HepG2 (cell line): ENCODE measurements around the gene SFXN5. TPM values are rescaled to one million over a fixed set of nuclear protein-coding genes. Genes with fewer than 3 reads are reported as not detected.
A peak's percentile ranks its signal among the peaks of the same experiment; 100 is the strongest.

ENCODE experiments used
- HNF4A ChIP-seq: sonication (generic); formaldehyde crosslinking; IDR thresholded peaks from 2 replicates; pipeline ENCODE4 v1.4.0; 2020; ENCODE audit warnings: missing genetic modification reagents
- KDM5B ChIP-seq: sonication (generic); formaldehyde crosslinking; IDR thresholded peaks from 2 replicates; pipeline ENCODE4 v1.4.0; 2020; ENCODE audit warnings: missing genetic modification reagents, mild to moderate bottlenecking, borderline replicate concordance
- MAZ ChIP-seq, 2 experiments: sonication (generic) in 1 of 2; formaldehyde crosslinking in 1 of 2; IDR thresholded peaks; 2 replicates each; pipeline versions ENCODE4 v1.5.0 to v1.6.1; 2012 to 2020; ENCODE audit warnings: low read depth in 2 of 2, mild to moderate bottlenecking in 2 of 2, borderline replicate concordance in 1 of 2, improper control_type of control experiment in 1 of 2, low read length in 1 of 2, missing genetic modification reagents in 1 of 2, moderate library complexity in 1 of 2
- MBNL3 ChIP-seq: fragments of 250-450 bp; sonication (Bioruptor Pico); conservative IDR thresholded peaks from 2 replicates; pipeline ENCODE4 v1.8.0; 2022; ENCODE audit warnings: mild to moderate bottlenecking, inconsistent platforms
- RBM22 ChIP-seq: fragments of 200-400 bp; formaldehyde crosslinking; optimal IDR thresholded peaks from 2 replicates; pipeline ENCODE3; 2017; ENCODE audit warnings: mild to moderate bottlenecking, low read length, moderate library complexity
- SCMH1 ChIP-seq: sonication (generic); formaldehyde crosslinking; IDR thresholded peaks from 2 replicates; pipeline ENCODE4 v1.9.0; 2021; ENCODE audit warnings: missing genetic modification reagents, mild to moderate bottlenecking, borderline replicate concordance
- SKI ChIP-seq: fragments of 450-650 bp; IDR thresholded peaks from one replicate; pipeline ENCODE4 v1.6.1; 2018; ENCODE audit warnings: mild to moderate bottlenecking; ENCODE audit not compliant: partially characterized antibody
- TBX2 ChIP-seq: sonication (generic); formaldehyde crosslinking; IDR thresholded peaks from 2 replicates; pipeline ENCODE4 v1.5.0; 2020; ENCODE audit warnings: missing genetic modification reagents, mild to moderate bottlenecking, borderline replicate concordance
- ZNF75D ChIP-seq: sonication (generic); formaldehyde crosslinking; IDR thresholded peaks from 2 replicates; pipeline ENCODE4 v1.8.1; 2023; ENCODE audit warnings: missing genetic modification reagents, mild to moderate bottlenecking, borderline replicate concordance
- polyA plus RNA-seq, 8 experiments: library from polyadenylated mRNA; depleted of rRNA in 3 of 8; stranded (reverse) in 7 of 8; unstranded in 1 of 8; fragments of >200 nt; fragmentation: Illumina TruSeq in 4 of 8; extraction: Trizol in 4 of 8; gene quantifications; 2 replicates each; pipeline versions ENCODE4 v1.2.1 to v1.2.3, GENCODE V29; 2011 to 2016; ENCODE audit warnings: low read depth in 4 of 8, missing spikeins in 1 of 8, mixed read lengths in 1 of 8; ENCODE audit not compliant: insufficient read depth in 1 of 8
- total RNA-seq, 5 experiments: library from RNA; depleted of rRNA; stranded (reverse); fragments of >200 nt; fragmentation: Illumina TruSeq; extraction: Trizol; gene quantifications; 2 replicates each; pipeline ENCODE4 v1.2.3, GENCODE V29; 2016; ENCODE audit warnings: low read depth in 1 of 5
- TF ChIP-seq, protein P1 (sequence below): sonication (generic); formaldehyde crosslinking; IDR thresholded peaks from 2 replicates; pipeline ENCODE4 v1.8.1; 2023; ENCODE audit warnings: mild to moderate bottlenecking, moderate library complexity, missing genetic modification reagents
- TF ChIP-seq, protein P2 (sequence below): sonication (generic); formaldehyde crosslinking; IDR thresholded peaks from 2 replicates; pipeline ENCODE4 v1.4.0; 2020; ENCODE audit warnings: missing genetic modification reagents, borderline replicate concordance
- TF ChIP-seq, protein P3 (sequence below): sonication (generic); formaldehyde crosslinking; IDR thresholded peaks from 2 replicates; pipeline ENCODE4 v1.4.0; 2020; ENCODE audit warnings: missing genetic modification reagents, borderline replicate concordance
- TF ChIP-seq, protein P4 (sequence below): IDR thresholded peaks from 2 replicates; pipeline ENCODE4 v1.6.1; 2018; ENCODE audit warnings: missing genetic modification reagents, mild to moderate bottlenecking, missing compliant biosample characterization
- TF ChIP-seq, protein P5 (sequence below): sonication (generic); formaldehyde crosslinking; IDR thresholded peaks from 2 replicates; pipeline ENCODE4 v1.9.0; 2022; ENCODE audit warnings: low read depth, missing genetic modification reagents

The SFXN5 gene
- total and polyA plus RNA-seq, 2 of the 13 experiments (the other 11 are each of a cell fraction or from before 2014, with no cell fraction given), result 34.9 to 37.4 TPM

DNA sequence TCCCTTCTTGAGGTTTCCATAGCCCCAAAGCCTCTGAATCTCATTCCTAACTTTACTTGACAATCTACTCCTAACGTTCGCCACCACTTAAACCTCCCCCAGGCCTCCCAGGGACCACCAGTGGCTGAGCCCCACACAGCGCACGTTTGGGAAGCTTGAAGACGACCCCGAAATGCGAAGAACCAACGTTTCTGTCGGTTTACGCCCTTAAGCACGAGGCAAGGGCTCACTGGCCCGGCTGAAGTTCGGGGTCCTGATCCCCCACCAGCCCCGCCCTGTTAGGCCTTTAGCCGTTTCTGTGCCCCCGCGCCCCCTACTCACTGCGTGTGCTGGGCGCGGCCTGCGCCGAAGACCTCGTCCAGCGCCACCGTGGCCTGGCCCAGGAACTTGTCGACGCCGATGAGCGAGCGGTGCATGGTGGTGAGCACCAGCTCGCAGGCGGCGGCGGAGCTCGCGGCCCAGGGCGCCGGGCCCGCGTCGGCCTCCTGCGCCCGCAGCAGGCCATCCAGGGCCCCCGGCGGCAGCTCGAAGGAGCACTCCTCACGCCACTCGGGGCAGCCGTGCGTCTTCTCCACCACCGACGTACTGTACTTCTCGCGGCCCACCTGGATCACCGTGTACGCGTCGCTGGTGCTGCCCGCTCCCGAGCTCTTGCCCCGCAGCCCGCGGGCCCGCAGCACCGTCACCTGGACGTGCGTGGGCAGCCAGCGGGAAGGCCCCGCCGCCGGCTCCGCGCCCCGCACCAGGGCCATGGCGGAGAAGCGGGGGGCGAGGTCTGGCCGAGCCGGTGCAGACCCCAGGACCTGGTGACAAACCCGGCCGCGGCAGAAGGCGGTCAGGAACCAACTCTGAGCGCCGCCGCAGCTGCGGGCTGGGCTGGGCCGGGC, 40.8 kb upstream of the SFXN5 start (continued):
- TF ChIP-seq RBM22 (no peak), SCMH1 (no peak), MBNL3 (CRISPR knock-in tag) (no peak), MAZ (IDR thresholded peaks at IDR 0.05; ENCODE audit: borderline replicate concordance, low read depth, low read length) (no peak), MAZ (CRISPR knock-in tag; IDR thresholded peaks at IDR 0.05; ENCODE audit: low read depth) (peak; percentile 54), TBX2 (CRISPR knock-in tag) (peak; percentile 73), KDM5B (CRISPR knock-in tag) (peak; percentile 91), ZNF75D (CRISPR knock-in tag) (no peak), SKI (no peak), HNF4A (CRISPR knock-in tag) (no peak)
- TF ChIP-seq, protein P1, sequence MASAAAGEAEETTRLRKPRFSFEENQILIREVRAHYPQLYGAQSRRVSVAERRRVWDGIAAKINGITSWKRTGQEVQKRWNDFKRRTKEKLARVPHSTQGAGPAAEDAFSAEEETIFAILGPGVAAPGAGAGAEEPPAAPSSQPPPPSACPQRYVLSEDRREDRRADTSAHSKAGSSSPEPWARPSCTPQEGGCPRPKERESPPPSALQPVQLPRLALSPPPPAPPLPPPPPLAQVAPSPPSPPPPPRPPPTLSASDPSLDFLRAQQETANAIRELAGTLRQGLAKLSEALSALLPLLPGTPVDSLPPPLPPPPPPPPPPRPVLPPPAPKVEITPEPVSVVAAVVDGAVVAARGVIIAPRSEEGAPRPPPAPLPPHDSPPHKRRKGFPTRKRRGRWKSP (CRISPR knock-in tag), result peak; percentile 82
- TF ChIP-seq, protein P2, sequence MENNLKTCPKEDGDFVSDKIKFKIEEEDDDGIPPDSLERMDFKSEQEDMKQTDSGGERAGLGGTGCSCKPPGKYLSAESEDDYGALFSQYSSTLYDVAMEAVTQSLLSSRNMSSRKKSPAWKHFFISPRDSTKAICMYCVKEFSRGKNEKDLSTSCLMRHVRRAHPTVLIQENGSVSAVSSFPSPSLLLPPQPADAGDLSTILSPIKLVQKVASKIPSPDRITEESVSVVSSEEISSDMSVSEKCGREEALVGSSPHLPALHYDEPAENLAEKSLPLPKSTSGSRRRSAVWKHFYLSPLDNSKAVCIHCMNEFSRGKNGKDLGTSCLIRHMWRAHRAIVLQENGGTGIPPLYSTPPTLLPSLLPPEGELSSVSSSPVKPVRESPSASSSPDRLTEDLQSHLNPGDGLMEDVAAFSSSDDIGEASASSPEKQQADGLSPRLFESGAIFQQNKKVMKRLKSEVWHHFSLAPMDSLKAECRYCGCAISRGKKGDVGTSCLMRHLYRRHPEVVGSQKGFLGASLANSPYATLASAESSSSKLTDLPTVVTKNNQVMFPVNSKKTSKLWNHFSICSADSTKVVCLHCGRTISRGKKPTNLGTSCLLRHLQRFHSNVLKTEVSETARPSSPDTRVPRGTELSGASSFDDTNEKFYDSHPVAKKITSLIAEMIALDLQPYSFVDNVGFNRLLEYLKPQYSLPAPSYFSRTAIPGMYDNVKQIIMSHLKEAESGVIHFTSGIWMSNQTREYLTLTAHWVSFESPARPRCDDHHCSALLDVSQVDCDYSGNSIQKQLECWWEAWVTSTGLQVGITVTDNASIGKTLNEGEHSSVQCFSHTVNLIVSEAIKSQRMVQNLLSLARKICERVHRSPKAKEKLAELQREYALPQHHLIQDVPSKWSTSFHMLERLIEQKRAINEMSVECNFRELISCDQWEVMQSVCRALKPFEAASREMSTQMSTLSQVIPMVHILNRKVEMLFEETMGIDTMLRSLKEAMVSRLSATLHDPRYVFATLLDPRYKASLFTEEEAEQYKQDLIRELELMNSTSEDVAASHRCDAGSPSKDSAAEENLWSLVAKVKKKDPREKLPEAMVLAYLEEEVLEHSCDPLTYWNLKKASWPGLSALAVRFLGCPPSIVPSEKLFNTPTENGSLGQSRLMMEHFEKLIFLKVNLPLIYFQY, result peak; percentile 40; the same call in 1 of the 2 replicates
- TF ChIP-seq, protein P3, sequence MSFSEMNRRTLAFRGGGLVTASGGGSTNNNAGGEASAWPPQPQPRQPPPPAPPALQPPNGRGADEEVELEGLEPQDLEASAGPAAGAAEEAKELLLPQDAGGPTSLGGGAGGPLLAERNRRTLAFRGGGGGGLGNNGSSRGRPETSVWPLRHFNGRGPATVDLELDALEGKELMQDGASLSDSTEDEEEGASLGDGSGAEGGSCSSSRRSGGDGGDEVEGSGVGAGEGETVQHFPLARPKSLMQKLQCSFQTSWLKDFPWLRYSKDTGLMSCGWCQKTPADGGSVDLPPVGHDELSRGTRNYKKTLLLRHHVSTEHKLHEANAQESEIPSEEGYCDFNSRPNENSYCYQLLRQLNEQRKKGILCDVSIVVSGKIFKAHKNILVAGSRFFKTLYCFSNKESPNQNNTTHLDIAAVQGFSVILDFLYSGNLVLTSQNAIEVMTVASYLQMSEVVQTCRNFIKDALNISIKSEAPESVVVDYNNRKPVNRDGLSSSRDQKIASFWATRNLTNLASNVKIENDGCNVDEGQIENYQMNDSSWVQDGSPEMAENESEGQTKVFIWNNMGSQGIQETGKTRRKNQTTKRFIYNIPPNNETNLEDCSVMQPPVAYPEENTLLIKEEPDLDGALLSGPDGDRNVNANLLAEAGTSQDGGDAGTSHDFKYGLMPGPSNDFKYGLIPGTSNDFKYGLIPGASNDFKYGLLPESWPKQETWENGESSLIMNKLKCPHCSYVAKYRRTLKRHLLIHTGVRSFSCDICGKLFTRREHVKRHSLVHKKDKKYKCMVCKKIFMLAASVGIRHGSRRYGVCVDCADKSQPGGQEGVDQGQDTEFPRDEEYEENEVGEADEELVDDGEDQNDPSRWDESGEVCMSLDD (CRISPR knock-in tag), result 0 out of 2 replicates have a peak, but pooled peaks have one; percentile 51
- TF ChIP-seq, protein P4, sequence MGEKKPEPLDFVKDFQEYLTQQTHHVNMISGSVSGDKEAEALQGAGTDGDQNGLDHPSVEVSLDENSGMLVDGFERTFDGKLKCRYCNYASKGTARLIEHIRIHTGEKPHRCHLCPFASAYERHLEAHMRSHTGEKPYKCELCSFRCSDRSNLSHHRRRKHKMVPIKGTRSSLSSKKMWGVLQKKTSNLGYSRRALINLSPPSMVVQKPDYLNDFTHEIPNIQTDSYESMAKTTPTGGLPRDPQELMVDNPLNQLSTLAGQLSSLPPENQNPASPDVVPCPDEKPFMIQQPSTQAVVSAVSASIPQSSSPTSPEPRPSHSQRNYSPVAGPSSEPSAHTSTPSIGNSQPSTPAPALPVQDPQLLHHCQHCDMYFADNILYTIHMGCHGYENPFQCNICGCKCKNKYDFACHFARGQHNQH (CRISPR knock-in tag), result peak; percentile 58; the same call in 1 of the 2 replicates
- TF ChIP-seq, protein P5, sequence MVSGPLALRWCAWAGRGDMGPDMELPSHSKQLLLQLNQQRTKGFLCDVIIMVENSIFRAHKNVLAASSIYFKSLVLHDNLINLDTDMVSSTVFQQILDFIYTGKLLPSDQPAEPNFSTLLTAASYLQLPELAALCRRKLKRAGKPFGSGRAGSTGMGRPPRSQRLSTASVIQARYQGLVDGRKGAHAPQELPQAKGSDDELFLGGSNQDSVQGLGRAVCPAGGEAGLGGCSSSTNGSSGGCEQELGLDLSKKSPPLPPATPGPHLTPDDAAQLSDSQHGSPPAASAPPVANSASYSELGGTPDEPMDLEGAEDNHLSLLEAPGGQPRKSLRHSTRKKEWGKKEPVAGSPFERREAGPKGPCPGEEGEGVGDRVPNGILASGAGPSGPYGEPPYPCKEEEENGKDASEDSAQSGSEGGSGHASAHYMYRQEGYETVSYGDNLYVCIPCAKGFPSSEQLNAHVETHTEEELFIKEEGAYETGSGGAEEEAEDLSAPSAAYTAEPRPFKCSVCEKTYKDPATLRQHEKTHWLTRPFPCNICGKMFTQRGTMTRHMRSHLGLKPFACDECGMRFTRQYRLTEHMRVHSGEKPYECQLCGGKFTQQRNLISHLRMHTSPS (CRISPR knock-in tag), result peak; percentile 50; the same call in 1 of the 2 replicates
